Measurements from ENCODE around the gene JARID2. TPM values are rescaled to one million over a fixed set of nuclear protein-coding genes. Genes with fewer than 3 reads are reported as not detected.

Gene JARID2
- total and polyA plus RNA-seq, 4 donors = 1.4 to 12.3 (median 3.4) TPM

DNA sequence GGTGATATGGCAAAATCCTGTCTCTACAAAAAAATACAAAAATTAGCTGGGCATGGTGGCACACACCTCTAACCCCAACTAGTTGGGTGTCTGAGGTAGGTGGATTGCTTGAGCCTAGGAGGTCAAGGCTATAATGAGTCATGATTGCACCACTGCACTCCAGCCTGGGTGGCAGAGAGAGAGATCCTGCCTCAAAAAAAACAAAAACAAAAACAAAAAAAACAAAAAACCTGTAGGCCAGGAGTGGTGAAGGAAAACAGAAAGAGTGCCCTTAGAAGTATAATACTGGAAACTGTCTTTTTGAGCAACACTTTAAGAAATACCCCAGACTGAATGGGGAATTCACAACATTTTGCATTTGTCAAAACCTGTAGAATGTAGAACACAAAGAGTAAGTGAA, 85.3 kb downstream of the JARID2 start:
- H3K9ac ChIP-seq (ENCODE audit: low read depth in 1 of 2, low read length in 2 of 2) = no peak overlapping the region
- H3K4me3 ChIP-seq (ENCODE audit: low read depth in 1 of 3, low read length in 3 of 3) = no peak overlapping the region
- H3K27ac ChIP-seq (ENCODE audit: low read depth in 1 of 2, low read length in 2 of 2) = no peak overlapping the region
- H3K36me3 ChIP-seq (ENCODE audit: control insufficient read depth in 4 of 4, insufficient read depth in 3 of 4, low read depth in 1 of 4, low read length in 3 of 4) = no peaks in the 10 kb centered on the region
- H3K27me3 ChIP-seq (ENCODE audit: control insufficient read depth in 4 of 4, insufficient read depth in 4 of 4, low read length in 3 of 4) = no peaks in the 10 kb centered on the region
- TF ChIP-seq TAF1 (conservative IDR thresholded peaks at IDR 0.05) (no peak), FOXA2 (IDR thresholded peaks at IDR 0.05) (no peak), RXRA (IDR thresholded peaks at IDR 0.05) (peak; percentile 48 to 53), JUND (IDR thresholded peaks at IDR 0.05) (peak; percentile 97 to 98), YY1 (IDR thresholded peaks at IDR 0.05) (peak; percentile 20), HNF4A (conservative IDR thresholded peaks at IDR 0.05) (peak; percentile 54 to 55), EGR1 (IDR thresholded peaks at IDR 0.05; ENCODE audit: low read depth in 2 of 2) (no peak)
- TF ChIP-seq, protein P1, sequence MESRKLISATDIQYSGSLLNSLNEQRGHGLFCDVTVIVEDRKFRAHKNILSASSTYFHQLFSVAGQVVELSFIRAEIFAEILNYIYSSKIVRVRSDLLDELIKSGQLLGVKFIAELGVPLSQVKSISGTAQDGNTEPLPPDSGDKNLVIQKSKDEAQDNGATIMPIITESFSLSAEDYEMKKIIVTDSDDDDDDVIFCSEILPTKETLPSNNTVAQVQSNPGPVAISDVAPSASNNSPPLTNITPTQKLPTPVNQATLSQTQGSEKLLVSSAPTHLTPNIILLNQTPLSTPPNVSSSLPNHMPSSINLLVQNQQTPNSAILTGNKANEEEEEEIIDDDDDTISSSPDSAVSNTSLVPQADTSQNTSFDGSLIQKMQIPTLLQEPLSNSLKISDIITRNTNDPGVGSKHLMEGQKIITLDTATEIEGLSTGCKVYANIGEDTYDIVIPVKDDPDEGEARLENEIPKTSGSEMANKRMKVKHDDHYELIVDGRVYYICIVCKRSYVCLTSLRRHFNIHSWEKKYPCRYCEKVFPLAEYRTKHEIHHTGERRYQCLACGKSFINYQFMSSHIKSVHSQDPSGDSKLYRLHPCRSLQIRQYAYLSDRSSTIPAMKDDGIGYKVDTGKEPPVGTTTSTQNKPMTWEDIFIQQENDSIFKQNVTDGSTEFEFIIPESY (IDR thresholded peaks at IDR 0.05) = no peak
- TF ChIP-seq, protein P2, sequence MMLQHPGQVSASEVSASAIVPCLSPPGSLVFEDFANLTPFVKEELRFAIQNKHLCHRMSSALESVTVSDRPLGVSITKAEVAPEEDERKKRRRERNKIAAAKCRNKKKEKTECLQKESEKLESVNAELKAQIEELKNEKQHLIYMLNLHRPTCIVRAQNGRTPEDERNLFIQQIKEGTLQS (IDR thresholded peaks at IDR 0.05) = peak; percentile 95
- TF ChIP-seq, protein P3, sequence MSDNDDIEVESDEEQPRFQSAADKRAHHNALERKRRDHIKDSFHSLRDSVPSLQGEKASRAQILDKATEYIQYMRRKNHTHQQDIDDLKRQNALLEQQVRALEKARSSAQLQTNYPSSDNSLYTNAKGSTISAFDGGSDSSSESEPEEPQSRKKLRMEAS (IDR thresholded peaks at IDR 0.05) = no peak
- TF ChIP-seq, protein P4, sequence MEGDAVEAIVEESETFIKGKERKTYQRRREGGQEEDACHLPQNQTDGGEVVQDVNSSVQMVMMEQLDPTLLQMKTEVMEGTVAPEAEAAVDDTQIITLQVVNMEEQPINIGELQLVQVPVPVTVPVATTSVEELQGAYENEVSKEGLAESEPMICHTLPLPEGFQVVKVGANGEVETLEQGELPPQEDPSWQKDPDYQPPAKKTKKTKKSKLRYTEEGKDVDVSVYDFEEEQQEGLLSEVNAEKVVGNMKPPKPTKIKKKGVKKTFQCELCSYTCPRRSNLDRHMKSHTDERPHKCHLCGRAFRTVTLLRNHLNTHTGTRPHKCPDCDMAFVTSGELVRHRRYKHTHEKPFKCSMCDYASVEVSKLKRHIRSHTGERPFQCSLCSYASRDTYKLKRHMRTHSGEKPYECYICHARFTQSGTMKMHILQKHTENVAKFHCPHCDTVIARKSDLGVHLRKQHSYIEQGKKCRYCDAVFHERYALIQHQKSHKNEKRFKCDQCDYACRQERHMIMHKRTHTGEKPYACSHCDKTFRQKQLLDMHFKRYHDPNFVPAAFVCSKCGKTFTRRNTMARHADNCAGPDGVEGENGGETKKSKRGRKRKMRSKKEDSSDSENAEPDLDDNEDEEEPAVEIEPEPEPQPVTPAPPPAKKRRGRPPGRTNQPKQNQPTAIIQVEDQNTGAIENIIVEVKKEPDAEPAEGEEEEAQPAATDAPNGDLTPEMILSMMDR (IDR thresholded peaks at IDR 0.05; ENCODE audit: low read depth, low read length, missing input control) = no peak
- TF ChIP-seq, protein P5, sequence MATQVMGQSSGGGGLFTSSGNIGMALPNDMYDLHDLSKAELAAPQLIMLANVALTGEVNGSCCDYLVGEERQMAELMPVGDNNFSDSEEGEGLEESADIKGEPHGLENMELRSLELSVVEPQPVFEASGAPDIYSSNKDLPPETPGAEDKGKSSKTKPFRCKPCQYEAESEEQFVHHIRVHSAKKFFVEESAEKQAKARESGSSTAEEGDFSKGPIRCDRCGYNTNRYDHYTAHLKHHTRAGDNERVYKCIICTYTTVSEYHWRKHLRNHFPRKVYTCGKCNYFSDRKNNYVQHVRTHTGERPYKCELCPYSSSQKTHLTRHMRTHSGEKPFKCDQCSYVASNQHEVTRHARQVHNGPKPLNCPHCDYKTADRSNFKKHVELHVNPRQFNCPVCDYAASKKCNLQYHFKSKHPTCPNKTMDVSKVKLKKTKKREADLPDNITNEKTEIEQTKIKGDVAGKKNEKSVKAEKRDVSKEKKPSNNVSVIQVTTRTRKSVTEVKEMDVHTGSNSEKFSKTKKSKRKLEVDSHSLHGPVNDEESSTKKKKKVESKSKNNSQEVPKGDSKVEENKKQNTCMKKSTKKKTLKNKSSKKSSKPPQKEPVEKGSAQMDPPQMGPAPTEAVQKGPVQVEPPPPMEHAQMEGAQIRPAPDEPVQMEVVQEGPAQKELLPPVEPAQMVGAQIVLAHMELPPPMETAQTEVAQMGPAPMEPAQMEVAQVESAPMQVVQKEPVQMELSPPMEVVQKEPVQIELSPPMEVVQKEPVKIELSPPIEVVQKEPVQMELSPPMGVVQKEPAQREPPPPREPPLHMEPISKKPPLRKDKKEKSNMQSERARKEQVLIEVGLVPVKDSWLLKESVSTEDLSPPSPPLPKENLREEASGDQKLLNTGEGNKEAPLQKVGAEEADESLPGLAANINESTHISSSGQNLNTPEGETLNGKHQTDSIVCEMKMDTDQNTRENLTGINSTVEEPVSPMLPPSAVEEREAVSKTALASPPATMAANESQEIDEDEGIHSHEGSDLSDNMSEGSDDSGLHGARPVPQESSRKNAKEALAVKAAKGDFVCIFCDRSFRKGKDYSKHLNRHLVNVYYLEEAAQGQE (IDR thresholded peaks at IDR 0.05) = no peak
- no peak for DNase-seq (ENCODE audit: low spot score)
- H3K4me1 ChIP-seq (ENCODE audit: control insufficient read depth in 4 of 4, insufficient read depth in 4 of 4, low read length in 3 of 4) = peaks cover 0 to 6% (median 1%) of the 10 kb centered on the region in 4 donors
- H3K9me3 ChIP-seq (ENCODE audit: control insufficient read depth in 4 of 4, low read length in 3 of 4) = no peaks in the 10 kb centered on the region

DNA sequence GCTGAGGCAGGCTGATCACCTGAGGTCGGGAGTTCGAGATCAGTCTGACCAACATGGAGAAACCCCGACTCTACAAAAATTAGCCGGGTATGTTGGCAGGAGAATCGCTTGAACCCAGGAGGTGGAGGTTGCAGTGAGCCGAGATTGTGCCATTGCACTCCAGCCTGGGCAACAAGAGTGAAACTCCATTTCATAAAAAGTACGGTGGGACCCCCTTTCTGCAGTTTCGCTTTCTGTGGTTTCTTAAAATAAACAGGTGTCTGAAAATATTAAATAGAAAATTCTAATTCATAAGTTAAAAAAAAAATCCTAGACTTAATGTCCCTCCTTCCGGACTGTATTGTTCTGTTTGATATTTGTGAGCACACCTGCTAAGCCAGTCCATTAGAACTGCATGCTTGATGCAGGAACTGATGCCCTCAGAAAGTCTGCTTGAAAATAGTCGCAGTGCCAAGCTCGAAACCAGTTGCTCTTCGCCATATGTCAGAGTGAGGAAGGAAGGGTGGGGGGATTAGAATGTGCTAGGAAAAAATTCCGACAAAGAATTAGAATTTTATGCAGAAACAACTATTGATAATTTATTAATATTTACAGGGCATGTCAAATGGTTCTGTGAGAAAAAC, 85.9 kb downstream of the JARID2 start:
- DNase-seq (ENCODE audit: low spot score) = no peak
- H3K4me1 ChIP-seq (ENCODE audit: control insufficient read depth in 4 of 4, insufficient read depth in 4 of 4, low read length in 3 of 4) = peaks cover 0 to 6% (median 1%) of the 10 kb centered on the region in 4 donors
- no peak overlapping the region for H3K4me3 ChIP-seq (ENCODE audit: low read depth in 1 of 3, low read length in 3 of 3)
- no peak overlapping the region for H3K27ac ChIP-seq (ENCODE audit: low read depth in 1 of 2, low read length in 2 of 2)
- 86% methylated on average over 13 of the region's 13 CpGs for WGBS
- TF ChIP-seq, protein P1 (IDR thresholded peaks at IDR 0.05) = no peak
- no peak for TF ChIP-seq YY1 (IDR thresholded peaks at IDR 0.05)
- no peak overlapping the region for H3K9ac ChIP-seq (ENCODE audit: low read depth in 1 of 2, low read length in 2 of 2)
- H3K27me3 ChIP-seq (ENCODE audit: control insufficient read depth in 4 of 4, insufficient read depth in 4 of 4, low read length in 3 of 4) = no peaks in the 10 kb centered on the region
- H3K9me3 ChIP-seq (ENCODE audit: control insufficient read depth in 4 of 4, low read length in 3 of 4) = no peaks in the 10 kb centered on the region
- H3K36me3 ChIP-seq (ENCODE audit: control insufficient read depth in 4 of 4, insufficient read depth in 3 of 4, low read depth in 1 of 4, low read length in 3 of 4) = no peaks in the 10 kb centered on the region

Measured in liver (tissue), 9 donors.